Measurements from ENCODE around the gene C22orf42. TPM values are rescaled to one million over a fixed set of nuclear protein-coding genes. Genes with fewer than 3 reads are reported as not detected.

The C22orf42 gene
- total and polyA plus RNA-seq, 2 donors (not counting 1 experiment from before 2014, with no cell fraction given), result not detected

GRCh38 chr22:32103658-32104315 is 55.3 kb downstream of the C22orf42 start:
- H2AFZ ChIP-seq (ENCODE audit: low read length), result no peak overlapping the region
- no peaks in the 10 kb centered on the region for H3K9me3 ChIP-seq (ENCODE audit: control insufficient read depth, insufficient read depth, low read depth, low read length)
- no peaks in the 10 kb centered on the region for H4K20me1 ChIP-seq (ENCODE audit: control insufficient read depth, extremely low read depth, insufficient read depth, low read length)
- H3K27ac ChIP-seq (ENCODE audit: insufficient read depth, low read length), result no peak overlapping the region
- H3K4me1 ChIP-seq (ENCODE audit: control insufficient read depth, extremely low read depth, insufficient read depth, low read length), result no peaks in the 10 kb centered on the region
- no peak for TF ChIP-seq EZH2 (IDR thresholded peaks at IDR 0.05; ENCODE audit: low read length, missing control alignments)
- TF ChIP-seq, protein P1, sequence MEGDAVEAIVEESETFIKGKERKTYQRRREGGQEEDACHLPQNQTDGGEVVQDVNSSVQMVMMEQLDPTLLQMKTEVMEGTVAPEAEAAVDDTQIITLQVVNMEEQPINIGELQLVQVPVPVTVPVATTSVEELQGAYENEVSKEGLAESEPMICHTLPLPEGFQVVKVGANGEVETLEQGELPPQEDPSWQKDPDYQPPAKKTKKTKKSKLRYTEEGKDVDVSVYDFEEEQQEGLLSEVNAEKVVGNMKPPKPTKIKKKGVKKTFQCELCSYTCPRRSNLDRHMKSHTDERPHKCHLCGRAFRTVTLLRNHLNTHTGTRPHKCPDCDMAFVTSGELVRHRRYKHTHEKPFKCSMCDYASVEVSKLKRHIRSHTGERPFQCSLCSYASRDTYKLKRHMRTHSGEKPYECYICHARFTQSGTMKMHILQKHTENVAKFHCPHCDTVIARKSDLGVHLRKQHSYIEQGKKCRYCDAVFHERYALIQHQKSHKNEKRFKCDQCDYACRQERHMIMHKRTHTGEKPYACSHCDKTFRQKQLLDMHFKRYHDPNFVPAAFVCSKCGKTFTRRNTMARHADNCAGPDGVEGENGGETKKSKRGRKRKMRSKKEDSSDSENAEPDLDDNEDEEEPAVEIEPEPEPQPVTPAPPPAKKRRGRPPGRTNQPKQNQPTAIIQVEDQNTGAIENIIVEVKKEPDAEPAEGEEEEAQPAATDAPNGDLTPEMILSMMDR (conservative IDR thresholded peaks at IDR 0.05 in 1 of 2, IDR thresholded peaks at IDR 0.05 in 1 of 2; ENCODE audit: low read depth in 1 of 2, low read length in 2 of 2), result peak in 1 of 2 donors; percentile 22
- H3K27me3 ChIP-seq (ENCODE audit: control insufficient read depth, insufficient read depth, low read length), result no peaks in the 10 kb centered on the region
- no peaks in the 10 kb centered on the region for H3K79me2 ChIP-seq (ENCODE audit: control insufficient read depth, insufficient read depth, low read length)
- H3K4me2 ChIP-seq (ENCODE audit: extremely low read depth, insufficient read depth, low read length), result no peak overlapping the region
- H3K9ac ChIP-seq (ENCODE audit: insufficient read depth, low read length), result no peak overlapping the region
- no peak overlapping the region for H3K4me3 ChIP-seq (replicated peaks in 1 of 4; ENCODE audit: control extremely low read depth in 1 of 4, insufficient read depth in 1 of 4, low read depth in 3 of 4, low read length in 4 of 4)
- no peaks in the 10 kb centered on the region for H3K36me3 ChIP-seq (ENCODE audit: control insufficient read depth, insufficient read depth, low read length)
- peak in 1 of 2 donors; percentile 22 for DNase-seq (ENCODE audit: low read depth in 2 of 2)

DNA sequence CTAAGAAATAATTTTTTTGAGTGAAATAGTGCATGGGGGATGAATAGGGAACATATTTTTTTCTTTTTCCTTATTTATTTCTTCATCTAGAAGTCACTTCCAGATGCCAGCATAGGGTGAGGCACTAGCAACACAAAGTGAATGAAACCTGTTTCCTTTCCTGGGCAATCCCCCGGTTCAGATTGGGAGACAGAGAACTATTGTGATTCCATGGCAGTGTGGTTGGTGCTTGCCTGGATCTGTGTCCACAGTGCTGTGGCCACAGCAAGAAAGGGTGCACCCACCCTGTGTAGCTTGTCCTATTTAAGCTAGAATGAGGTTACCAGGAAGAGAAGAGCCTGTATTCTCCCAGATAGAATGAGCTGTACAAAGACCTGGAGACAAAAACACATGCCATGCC is 58.4 kb downstream of the C22orf42 start:
- H3K9me3 ChIP-seq (ENCODE audit: control insufficient read depth, insufficient read depth, low read depth, low read length), result no peaks in the 10 kb centered on the region
- H3K36me3 ChIP-seq (ENCODE audit: control insufficient read depth, insufficient read depth, low read length), result no peaks in the 10 kb centered on the region
- no peak overlapping the region for H2AFZ ChIP-seq (ENCODE audit: low read length)
- TF ChIP-seq EZH2 (IDR thresholded peaks at IDR 0.05; ENCODE audit: low read length, missing control alignments), result no peak
- TF ChIP-seq, protein P1 (conservative IDR thresholded peaks at IDR 0.05 in 1 of 2, IDR thresholded peaks at IDR 0.05 in 1 of 2; ENCODE audit: low read depth in 1 of 2, low read length in 2 of 2), result no peak
- H3K9ac ChIP-seq (ENCODE audit: insufficient read depth, low read length), result no peak overlapping the region
- no peaks in the 10 kb centered on the region for H4K20me1 ChIP-seq (ENCODE audit: control insufficient read depth, extremely low read depth, insufficient read depth, low read length)
- no peak overlapping the region for H3K4me2 ChIP-seq (ENCODE audit: extremely low read depth, insufficient read depth, low read length)
- no peak for DNase-seq (ENCODE audit: low read depth in 2 of 2)
- no peaks in the 10 kb centered on the region for H3K4me1 ChIP-seq (ENCODE audit: control insufficient read depth, extremely low read depth, insufficient read depth, low read length)
- H3K4me3 ChIP-seq (replicated peaks in 1 of 4; ENCODE audit: control extremely low read depth in 1 of 4, insufficient read depth in 1 of 4, low read depth in 3 of 4, low read length in 4 of 4), result no peak overlapping the region
- no peaks in the 10 kb centered on the region for H3K27me3 ChIP-seq (ENCODE audit: control insufficient read depth, insufficient read depth, low read length)
- H3K27ac ChIP-seq (ENCODE audit: insufficient read depth, low read length), result no peak overlapping the region
- no peaks in the 10 kb centered on the region for H3K79me2 ChIP-seq (ENCODE audit: control insufficient read depth, insufficient read depth, low read length)

Other genes with a start within 250 kb of the C22orf42 start
- gene YWHAH, start 214.8 kb downstream of the C22orf42 start, total RNA-seq, result 63.4 and 77.5 TPM in 2 replicates
- gene YWHAH, start 214.8 kb downstream of the C22orf42 start, polyA plus RNA-seq, result 233 and 250 TPM in 2 replicates
- not detected in 2 replicates for gene SLC5A1, start 116.0 kb downstream of the C22orf42 start, total RNA-seq
- gene SLC5A1, start 116.0 kb downstream of the C22orf42 start, polyA plus RNA-seq, result not detected in 2 replicates
- not detected in 2 replicates for gene RFPL2, start 45.8 kb upstream of the C22orf42 start, total RNA-seq
- not detected in 2 replicates for gene RFPL2, start 45.8 kb upstream of the C22orf42 start, polyA plus RNA-seq
- not detected in 2 replicates for gene SLC5A4, start 96.0 kb upstream of the C22orf42 start, total RNA-seq
- 0.02 and 0.06 TPM in 2 replicates for gene SLC5A4, start 96.0 kb upstream of the C22orf42 start, polyA plus RNA-seq
- not detected in 2 replicates for gene RFPL3, start 198.6 kb upstream of the C22orf42 start, total RNA-seq
- not detected in 2 replicates for gene RFPL3, start 198.6 kb upstream of the C22orf42 start, polyA plus RNA-seq

All from fibroblast of lung (primary cell).